Measurements from ENCODE around the gene NOS2.

- no peak for TF ChIP-seq ZNF274 (IDR thresholded peaks at IDR 0.05; ENCODE audit: low read depth, low read length)
- TF ChIP-seq YY1 (IDR thresholded peaks at IDR 0.05; ENCODE audit: insufficient read depth, insufficient read length), result no peak
These were observed 16.6 kb upstream of the NOS2 start for GRCh38 chr17:27816946-27817345.
